HL-60/S4 treated with retinoic acid at 250 ng/mL for 4 days and 3 days (cell line): ENCODE results near the gene TTLL11.

ENCODE experiments used
- in situ Hi-C: fragments of 300-500 bp; cut with MboI; formaldehyde crosslinking; loops from 2 replicates; pipeline ENCODE4 v1.7.0; 2022; ENCODE audit warnings: low sequenced_read_pairs

Gene TTLL11

DNA sequence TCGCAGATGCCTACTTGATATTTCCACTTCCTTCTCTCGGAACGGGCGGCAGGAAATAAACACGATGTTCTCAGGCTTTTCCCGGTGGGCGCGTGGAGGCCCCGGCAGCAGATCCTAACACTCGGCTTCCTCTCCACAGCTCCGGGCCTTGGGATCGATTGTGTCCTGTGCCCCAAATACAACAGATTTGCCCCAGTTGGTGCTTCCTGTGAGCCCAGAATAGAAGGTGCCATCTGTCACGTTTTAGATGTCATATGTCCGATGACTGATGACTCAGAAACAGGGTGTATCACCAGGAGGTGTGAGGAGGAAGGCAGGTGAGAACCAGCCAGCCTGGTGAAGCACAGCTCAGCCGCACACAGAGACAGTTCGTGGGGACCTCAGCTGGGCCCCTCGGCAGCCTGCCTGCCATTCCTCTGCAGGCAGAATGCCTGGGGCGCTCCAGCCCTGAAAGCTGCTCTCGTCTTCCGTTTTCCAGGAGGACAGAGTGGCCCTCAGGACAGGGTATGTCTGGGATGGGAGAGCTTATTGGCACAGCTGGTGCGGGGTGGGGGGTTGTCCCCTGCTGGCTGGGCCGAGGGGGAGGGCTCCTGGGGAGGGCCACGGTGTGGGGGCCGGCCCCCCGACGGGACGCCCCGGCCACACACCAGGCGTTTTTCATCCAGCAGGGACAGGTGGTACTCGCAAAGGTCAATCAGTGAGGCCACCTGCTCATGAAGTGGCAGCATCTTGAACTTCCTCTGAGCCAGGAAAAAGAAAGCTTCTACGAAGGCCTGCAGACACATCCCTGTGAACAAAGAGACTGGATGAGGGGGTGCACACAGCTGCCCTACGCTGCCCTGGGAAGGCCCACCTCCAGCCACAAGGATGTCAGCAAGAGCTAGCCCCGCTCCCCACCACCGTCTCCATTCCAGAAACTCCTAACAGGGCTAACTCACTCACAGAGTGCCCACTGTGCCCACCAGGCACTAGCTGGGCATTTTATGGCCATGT, 270.7 kb downstream of the TTLL11 start:
- in situ Hi-C loops, result no loop called here

- in situ Hi-C loops, result no loop called here
Measured at GRCh38 chr9:121821326-121821725, 271.8 kb downstream of the TTLL11 start.

GRCh38 chr9:121820286-121821005, 272.7 kb downstream of the TTLL11 start:
- in situ Hi-C loops, result no loop called here

- in situ Hi-C loops, result no loop called here
Measured at GRCh38 chr9:121819428-121820231, 273.5 kb downstream of the TTLL11 start.

DNA sequence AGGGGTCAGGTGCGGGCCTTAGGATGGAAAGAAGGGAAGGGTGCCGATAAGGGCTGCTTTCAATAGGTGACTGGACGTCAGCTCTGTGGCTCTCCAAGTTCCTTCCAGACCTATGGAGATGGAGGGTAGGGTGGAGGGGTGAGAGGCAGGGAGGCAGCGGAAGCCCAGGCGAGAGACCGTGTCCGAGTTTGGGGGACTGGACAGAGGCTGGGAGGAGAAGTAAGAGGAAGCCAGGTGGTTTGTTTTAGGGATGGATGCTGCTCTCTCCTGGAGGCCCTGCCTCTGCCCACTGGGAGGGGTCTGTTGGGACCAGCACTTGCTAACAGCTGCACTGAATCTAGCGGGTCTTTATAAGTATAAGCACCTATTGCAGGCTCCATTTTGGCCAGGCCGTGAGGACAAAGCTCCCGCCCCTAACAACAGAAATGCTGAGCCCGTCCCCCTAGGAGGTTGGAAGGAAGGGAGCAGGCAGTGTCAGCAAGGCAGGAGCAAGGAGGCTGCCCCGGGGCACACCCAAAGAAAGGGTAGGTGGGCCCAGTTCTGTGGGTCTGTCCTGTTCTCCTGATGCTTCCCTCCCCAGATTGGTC, 274.2 kb downstream of the TTLL11 start:
- in situ Hi-C loops, result no loop called here

DNA sequence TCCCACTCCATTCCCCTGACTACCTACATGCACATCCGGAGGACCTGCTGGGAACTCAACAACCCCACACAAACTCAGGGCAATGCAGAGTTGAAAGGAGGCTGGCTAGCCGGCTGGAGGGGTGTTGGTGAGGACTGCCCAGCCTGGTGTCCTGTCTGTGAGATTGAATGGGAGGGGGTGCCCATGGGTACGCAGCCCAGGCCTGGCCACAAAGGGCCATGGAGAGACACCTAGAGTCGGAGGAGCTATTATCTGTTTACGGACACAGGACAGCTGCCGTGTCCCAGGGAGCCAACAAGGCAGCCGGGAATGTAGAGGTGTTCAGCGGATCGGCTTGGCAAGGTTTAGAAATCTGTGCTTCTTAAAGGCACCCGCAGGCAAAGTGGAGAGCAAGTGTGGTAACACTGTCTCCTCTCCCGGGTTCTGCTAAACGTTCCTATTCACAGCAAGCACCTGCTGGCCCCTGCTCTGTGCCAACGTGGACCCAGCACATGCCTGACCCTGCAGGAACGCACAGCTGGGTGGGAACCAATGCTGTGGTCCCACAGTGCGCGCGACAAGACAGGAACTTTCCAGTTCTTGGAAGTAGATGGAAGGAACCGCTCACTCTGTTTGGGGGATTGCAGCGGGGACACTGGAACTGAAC, 275.0 kb downstream of the TTLL11 start:
- in situ Hi-C loops, result no loop called here

DNA sequence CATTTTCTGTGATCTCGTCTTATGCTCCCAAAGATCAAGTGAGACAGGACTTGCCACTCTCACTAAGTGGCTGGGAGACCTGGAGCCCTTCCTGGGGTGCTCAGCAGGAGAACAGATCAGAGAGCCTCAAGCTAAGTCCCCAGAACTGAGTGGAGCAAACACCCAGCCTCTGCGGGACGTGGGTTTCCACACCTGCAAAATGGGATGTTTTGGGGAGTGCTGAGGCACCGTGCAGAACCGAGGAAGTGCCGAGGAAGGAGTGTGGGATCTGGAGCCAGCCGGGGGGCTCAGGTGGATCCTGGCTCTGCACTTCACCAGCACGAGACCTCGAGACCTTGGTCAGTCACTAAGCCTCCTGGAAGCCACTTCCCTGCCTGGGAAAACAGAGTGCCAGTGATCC, 275.6 kb downstream of the TTLL11 start:
- in situ Hi-C loops, result no loop called here

DNA sequence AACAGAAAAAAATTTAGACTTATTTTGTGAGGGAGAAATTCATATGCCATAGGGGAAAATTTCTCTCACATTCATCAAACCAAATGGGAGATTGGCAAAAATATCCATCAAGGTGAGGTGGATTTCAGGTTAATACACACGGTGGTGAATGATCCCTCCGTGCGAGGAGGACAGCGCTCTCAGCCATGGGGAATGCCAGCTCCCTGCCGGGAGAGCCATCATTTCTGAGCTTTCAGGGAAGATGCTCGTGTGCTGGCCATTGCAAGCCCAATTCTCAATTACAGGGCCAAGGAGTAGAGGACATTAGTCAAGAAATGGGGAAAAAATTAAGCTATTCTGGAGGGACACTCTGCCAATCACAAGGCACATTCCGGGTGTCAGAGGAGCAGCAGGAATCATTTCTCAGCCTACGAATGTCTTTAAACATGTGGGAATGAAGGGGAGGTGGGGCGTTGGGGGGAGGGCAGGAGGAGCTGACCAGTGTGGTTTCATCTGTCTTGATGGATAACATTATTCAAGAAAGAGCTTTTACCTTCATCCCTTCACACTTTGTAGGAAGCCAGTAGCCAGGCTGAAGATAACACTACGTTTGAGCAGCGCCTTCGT, 276.2 kb downstream of the TTLL11 start:
- in situ Hi-C loops, result no loop called here

GRCh38 chr9:121816449-121816817, 276.7 kb downstream of the TTLL11 start:
- in situ Hi-C loops, result no loop called here

DNA sequence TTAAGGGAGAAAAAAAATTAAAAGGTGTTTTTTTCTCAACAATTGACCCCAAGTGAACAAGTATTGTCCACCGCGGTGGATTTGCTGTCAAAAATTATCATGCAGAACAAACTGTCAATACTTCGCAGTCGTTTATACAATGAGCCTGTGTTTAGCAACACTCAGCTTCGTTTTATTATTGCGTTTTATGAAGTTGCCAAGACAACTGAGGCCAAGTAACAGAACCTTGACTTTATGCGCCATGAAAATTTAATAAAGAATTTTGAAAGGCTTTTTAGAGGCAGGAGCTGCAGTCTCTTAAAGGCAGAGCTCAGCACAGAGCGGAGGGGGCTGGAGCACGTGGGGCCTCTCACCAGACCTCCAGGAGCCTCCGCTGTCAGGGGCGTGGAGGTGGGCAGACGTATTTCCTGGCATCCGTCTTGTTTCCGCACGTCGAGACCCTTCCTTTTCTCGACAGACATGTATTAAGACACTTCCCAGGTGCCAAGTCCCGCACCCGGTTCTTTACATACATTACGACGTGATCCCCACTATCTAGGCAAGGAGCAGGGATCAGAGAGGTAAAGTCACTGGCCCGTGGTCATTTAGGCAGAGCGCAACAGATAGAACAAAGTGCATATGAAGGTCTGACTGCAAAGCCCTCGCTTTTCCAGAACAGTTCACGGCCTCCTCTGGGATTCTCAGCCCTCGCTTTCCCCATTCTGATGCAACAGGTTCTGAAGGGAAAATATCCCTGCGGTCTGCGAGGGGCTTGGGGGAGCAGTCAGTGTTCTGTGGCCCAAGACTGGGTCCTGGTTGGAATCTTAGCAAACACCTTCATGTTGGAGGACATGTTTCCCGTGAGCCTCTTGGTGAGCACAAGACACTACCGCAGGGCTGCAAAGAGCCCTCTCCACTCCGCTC, 277.3 kb downstream of the TTLL11 start:
- in situ Hi-C loops, result no loop called here

DNA sequence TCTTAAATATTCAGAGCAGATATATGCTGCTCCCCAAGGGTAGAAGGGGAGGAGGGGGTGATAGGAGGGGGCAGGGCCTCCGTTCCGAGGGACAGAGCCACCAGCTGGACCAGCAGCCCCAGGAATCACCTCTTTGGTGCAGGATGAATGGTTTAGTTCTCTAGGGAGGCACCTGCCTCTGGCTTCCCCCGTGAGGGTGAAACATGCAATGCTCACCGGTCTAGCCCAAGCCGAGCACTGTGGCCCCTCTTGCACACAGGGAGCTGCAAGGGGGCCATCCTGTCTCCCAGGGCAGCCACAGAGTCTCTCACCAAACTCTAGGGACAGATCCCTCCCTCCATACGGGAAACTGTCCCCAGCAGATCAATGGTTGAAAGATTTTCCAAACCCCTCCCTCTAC, 278.0 kb downstream of the TTLL11 start:
- in situ Hi-C loops, result no loop called here

DNA sequence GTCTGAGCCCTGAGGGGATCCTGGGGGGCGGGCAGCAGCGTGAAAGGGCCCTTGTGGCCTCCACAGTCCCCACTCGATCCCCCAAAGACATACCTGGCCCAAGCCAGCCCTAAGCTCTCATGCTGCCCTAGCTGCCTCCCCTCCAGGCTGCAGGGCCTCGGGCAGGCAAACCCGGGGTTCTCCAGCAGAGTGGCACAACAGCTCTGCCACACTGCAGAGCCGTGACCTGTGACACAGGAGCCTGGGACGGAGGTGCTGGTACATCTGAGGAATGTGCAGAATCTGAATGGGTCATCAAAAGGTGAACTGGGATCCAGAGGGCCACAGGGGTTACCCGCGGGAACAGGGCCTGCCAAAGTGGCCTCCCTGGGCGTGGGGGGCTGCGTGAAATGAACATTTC, 278.5 kb downstream of the TTLL11 start:
- in situ Hi-C loops, result no loop called here

- in situ Hi-C loops, result no loop called here
Measured at GRCh38 chr9:121813519-121814210, 279.4 kb downstream of the TTLL11 start.

DNA sequence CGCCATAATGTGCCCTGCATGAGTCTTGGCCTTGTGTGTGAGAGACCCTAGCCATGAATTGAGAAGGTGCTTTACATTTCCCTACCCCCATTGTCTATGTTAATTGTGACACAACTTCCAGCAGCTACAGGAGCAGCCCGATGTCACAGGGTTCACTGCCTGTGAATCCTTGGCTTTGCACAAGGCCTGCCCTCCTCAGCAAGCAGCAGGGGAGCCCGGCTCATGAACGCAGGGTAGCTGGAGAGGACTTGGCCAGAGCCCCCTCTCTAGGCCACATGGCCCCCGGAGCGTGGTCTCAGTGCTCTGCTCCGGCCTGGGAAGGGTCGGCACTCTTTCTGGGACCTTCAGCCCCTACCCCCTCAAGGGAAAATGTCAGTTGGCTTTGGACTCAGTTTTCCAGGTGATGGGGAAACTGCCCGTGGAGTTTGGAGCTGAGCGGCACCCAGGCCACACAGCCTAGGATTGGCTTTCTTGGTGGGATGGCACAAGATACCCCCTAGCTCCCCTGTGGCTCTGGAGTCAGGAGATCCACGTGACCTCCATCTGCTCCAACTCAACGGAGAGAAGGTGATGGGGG, 280.9 kb downstream of the TTLL11 start:
- in situ Hi-C loops, result no loop called here

- in situ Hi-C loops, result no loop called here
Measured at GRCh38 chr9:121811751-121812150, 281.4 kb downstream of the TTLL11 start.

DNA sequence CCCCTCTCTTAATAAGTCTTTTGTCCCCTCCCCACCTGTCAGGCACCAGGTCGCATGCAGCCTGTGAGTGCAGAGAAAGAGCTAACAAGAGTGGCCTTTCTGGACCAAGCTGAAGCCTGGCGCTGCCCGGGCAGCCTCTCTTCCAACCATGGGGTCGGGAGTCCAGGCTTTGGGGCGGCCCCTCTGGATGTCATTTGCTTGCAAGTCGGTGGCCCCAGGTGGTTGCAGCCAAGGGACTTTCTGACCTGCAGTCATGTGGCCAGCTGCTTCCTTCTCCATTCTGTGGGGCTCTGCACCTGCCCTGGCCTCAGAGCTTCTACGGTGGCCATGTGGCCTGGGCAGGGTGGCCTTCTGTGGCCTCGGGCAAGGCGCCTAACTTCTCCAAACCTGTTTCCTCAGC, 282.0 kb downstream of the TTLL11 start:
- in situ Hi-C loops, result no loop called here

DNA sequence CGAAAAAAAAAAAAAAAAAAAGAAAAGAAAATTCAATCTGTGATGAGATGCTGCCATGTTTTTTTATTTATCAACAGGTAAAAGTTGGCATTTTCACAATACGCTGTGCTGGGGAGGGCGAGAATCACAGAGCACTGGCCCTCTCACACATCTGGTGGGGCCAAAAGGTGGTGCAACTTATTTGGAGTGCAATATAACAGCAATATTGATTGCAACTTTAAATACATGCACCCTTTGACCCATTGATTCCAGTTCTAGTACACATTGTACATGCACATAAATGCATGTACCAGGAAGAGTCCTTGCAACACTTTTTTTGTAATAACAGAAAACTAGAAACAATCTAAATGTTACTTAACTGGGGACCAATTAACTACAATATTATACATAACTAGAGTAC, 282.6 kb downstream of the TTLL11 start:
- in situ Hi-C loops, result no loop called here
